Measurements from ENCODE around the gene MAS1L.

Gene MAS1L, protein sequence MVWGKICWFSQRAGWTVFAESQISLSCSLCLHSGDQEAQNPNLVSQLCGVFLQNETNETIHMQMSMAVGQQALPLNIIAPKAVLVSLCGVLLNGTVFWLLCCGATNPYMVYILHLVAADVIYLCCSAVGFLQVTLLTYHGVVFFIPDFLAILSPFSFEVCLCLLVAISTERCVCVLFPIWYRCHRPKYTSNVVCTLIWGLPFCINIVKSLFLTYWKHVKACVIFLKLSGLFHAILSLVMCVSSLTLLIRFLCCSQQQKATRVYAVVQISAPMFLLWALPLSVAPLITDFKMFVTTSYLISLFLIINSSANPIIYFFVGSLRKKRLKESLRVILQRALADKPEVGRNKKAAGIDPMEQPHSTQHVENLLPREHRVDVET

DNA sequence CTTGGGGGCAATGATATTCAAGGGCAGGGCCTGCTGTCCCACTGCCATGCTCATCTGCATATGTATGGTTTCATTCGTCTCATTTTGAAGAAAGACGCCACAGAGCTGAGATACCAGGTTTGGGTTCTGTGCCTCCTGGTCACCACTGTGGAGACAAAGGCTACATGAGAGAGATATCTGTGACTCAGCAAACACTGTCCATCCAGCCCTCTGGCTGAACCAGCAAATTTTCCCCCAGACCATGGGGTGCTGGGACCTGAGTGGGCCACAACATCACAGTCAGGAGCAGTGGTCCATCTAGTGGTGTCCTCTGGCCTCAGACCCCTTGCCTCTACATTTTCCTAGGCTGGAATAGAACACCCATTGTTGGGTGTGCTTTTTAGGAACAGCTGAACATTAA is at the start of gene MAS1L:
Gene MAS1L (minus strand): TSS at position 297 of the 400 bp plus-strand sequence. CDS start 54 bp downstream, at position 243.
- no peaks in the 10 kb centered on the region for H3K9me3 ChIP-seq (ENCODE audit: insufficient read depth, low read length)
- no peak within 1 kb of the TSS for H3K9ac ChIP-seq (ENCODE audit: low read length)
- no peaks in the 10 kb centered on the region for H3K79me2 ChIP-seq (ENCODE audit: low read length)
- no peak for TF ChIP-seq EZH2phosphoT487 (IDR thresholded peaks at IDR 0.05; ENCODE audit: low read depth)
- TF ChIP-seq, protein P1, sequence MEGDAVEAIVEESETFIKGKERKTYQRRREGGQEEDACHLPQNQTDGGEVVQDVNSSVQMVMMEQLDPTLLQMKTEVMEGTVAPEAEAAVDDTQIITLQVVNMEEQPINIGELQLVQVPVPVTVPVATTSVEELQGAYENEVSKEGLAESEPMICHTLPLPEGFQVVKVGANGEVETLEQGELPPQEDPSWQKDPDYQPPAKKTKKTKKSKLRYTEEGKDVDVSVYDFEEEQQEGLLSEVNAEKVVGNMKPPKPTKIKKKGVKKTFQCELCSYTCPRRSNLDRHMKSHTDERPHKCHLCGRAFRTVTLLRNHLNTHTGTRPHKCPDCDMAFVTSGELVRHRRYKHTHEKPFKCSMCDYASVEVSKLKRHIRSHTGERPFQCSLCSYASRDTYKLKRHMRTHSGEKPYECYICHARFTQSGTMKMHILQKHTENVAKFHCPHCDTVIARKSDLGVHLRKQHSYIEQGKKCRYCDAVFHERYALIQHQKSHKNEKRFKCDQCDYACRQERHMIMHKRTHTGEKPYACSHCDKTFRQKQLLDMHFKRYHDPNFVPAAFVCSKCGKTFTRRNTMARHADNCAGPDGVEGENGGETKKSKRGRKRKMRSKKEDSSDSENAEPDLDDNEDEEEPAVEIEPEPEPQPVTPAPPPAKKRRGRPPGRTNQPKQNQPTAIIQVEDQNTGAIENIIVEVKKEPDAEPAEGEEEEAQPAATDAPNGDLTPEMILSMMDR (IDR thresholded peaks at IDR 0.05; ENCODE audit: low read depth, low read length): no peak
- no peak within 1 kb of the TSS for H2AFZ ChIP-seq (ENCODE audit: low read depth, low read length)
- no peaks in the 10 kb centered on the region for H3K27me3 ChIP-seq (ENCODE audit: low read depth, low read length)
- H3K4me2 ChIP-seq (ENCODE audit: low read length): no peak within 1 kb of the TSS
- H3K4me1 ChIP-seq (ENCODE audit: low read length): no peaks in the 10 kb centered on the region
- no peak within 1 kb of the TSS for H3K27ac ChIP-seq (ENCODE audit: low read length)
- H3K4me3 ChIP-seq (ENCODE audit: low read length): no peak within 1 kb of the TSS
- no peaks in the 10 kb centered on the region for H4K20me1 ChIP-seq (ENCODE audit: insufficient read depth, low read length)
- H3K36me3 ChIP-seq (replicated peaks; ENCODE audit: low read depth, low read length): no peaks in the 10 kb centered on the region

DNA sequence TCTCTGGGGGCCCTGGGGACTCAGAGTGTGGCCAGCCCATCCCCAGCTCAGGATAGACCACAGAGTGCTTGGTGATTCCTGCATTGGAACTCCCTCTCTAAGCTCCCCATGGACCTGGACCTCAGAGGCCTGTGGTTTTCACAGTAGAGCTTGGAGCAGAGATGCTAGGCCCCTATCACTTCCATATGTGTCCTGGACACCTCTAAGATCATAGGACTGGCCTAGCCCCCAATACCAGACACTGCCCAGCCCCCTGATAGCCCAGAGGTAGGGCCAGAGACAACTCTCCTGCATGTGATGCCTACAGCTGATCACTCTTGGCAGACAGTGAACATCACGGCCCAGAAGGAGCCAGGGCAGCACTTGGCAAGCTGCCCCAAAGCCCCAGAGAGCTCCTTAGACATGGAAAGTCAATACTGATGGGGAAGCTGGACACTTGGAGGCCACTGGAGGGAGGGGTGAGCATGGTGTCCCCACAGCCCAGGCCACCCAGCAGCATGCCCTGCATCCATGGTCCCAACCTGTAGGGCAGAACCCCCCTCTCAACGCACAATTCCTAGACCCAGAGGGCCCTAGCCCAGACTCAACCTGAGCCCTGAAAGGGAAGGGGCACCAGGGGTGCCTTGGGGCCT is 44.7 kb upstream of the MAS1L start:
- no peak for TF ChIP-seq EZH2phosphoT487 (IDR thresholded peaks at IDR 0.05; ENCODE audit: low read depth)
- TF ChIP-seq, protein P1 (IDR thresholded peaks at IDR 0.05; ENCODE audit: low read depth, low read length): no peak
- H2AFZ ChIP-seq (ENCODE audit: low read depth, low read length): no peak overlapping the region
- H3K9me3 ChIP-seq (ENCODE audit: insufficient read depth, low read length): no peaks in the 10 kb centered on the region
- no peaks in the 10 kb centered on the region for H4K20me1 ChIP-seq (ENCODE audit: insufficient read depth, low read length)
- no peak overlapping the region for H3K27ac ChIP-seq (ENCODE audit: low read length)
- H3K27me3 ChIP-seq (ENCODE audit: low read depth, low read length): no peaks in the 10 kb centered on the region
- H3K4me1 ChIP-seq (ENCODE audit: low read length): peaks cover 7% of the 10 kb centered on the region
- no peak overlapping the region for H3K9ac ChIP-seq (ENCODE audit: low read length)
- H3K4me2 ChIP-seq (ENCODE audit: low read length): no peak overlapping the region
- H3K79me2 ChIP-seq (ENCODE audit: low read length): no peaks in the 10 kb centered on the region
- H3K36me3 ChIP-seq (replicated peaks; ENCODE audit: low read depth, low read length): no peaks in the 10 kb centered on the region
- no peak overlapping the region for H3K4me3 ChIP-seq (ENCODE audit: low read length)

DNA sequence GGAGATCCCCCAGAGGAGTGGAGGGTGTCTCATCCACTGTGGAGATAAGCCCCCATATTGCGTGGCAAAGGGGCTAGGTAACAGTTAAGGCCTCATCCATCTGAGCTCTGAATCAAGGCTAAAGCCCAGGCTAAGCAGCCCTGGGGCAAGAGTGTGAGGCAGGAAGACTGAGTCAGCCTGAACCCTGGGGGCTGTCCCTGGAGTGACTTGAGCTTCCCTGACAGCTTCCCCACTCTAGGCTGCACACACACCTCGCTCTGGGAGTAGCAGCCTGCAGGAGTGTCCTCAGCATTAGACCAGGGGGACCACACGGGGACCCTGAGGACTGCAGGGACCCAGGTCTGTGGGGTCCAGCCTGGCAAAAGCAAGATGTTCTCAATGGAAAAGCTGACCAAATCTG is 43.9 kb upstream of the MAS1L start:
- TF ChIP-seq, protein P1 (IDR thresholded peaks at IDR 0.05; ENCODE audit: low read depth, low read length): no peak
- TF ChIP-seq EZH2phosphoT487 (IDR thresholded peaks at IDR 0.05; ENCODE audit: low read depth): no peak
- H3K79me2 ChIP-seq (ENCODE audit: low read length): no peaks in the 10 kb centered on the region
- H3K4me1 ChIP-seq (ENCODE audit: low read length): peaks cover 7% of the 10 kb centered on the region
- no peaks in the 10 kb centered on the region for H4K20me1 ChIP-seq (ENCODE audit: insufficient read depth, low read length)
- no peaks in the 10 kb centered on the region for H3K27me3 ChIP-seq (ENCODE audit: low read depth, low read length)
- H3K9me3 ChIP-seq (ENCODE audit: insufficient read depth, low read length): no peaks in the 10 kb centered on the region
- no peak overlapping the region for H3K9ac ChIP-seq (ENCODE audit: low read length)
- no peak overlapping the region for H3K4me2 ChIP-seq (ENCODE audit: low read length)
- no peak overlapping the region for H2AFZ ChIP-seq (ENCODE audit: low read depth, low read length)
- no peak overlapping the region for H3K4me3 ChIP-seq (ENCODE audit: low read length)
- no peak overlapping the region for H3K27ac ChIP-seq (ENCODE audit: low read length)
- no peaks in the 10 kb centered on the region for H3K36me3 ChIP-seq (replicated peaks; ENCODE audit: low read depth, low read length)

DNA sequence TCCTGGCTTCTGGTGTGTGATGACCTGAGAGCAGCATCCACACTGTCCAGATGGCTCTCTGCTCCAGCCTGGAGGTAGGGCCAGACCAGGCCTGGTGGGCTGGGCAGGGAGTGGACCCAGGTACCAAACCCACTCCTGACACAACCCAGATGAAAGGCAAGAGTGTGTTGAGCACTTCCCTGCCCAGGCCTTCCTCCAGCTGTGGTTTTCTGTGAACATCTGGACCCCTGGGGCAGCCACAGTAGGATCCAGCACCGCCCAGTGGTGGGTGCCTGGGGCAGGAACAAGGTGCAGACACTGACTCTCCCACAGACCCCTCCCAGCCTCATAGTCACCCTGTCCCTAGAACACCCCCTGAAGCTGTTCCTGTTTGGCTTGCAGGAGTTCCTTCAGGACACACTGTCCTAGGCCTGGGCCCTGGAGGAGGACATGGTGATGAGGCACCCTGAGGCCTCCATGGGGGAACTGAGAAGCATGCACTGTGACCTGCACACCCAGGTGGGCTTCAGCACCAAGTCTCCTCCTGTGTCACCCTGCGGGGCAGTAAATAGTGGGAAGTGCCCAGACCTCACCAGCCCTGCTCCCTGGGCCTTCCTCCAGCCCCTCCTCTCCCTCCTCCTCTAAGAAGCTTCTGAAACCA is 43.0 kb upstream of the MAS1L start:
- Histone ChIP-seq H3K4me2 (ENCODE audit: low read length) (no peak overlapping the region), H3K9ac (ENCODE audit: low read length) (no peak overlapping the region), H3K4me1 (ENCODE audit: low read length) (peaks cover 7% of the 10 kb centered on the region), H4K20me1 (ENCODE audit: insufficient read depth, low read length) (no peaks in the 10 kb centered on the region), H3K9me3 (ENCODE audit: insufficient read depth, low read length) (no peaks in the 10 kb centered on the region), H3K4me3 (ENCODE audit: low read length) (no peak overlapping the region), H3K36me3 (replicated peaks; ENCODE audit: low read depth, low read length) (no peaks in the 10 kb centered on the region), H2AFZ (ENCODE audit: low read depth, low read length) (no peak overlapping the region), H3K27ac (ENCODE audit: low read length) (no peak overlapping the region), H3K79me2 (ENCODE audit: low read length) (no peaks in the 10 kb centered on the region), H3K27me3 (ENCODE audit: low read depth, low read length) (no peaks in the 10 kb centered on the region)
- no peak for TF ChIP-seq EZH2phosphoT487 (IDR thresholded peaks at IDR 0.05; ENCODE audit: low read depth)
- TF ChIP-seq, protein P1 (IDR thresholded peaks at IDR 0.05; ENCODE audit: low read depth, low read length): no peak

Measured in OCI-LY3 (cell line).